Astrocyte (in vitro differentiated cells and primary cell): ENCODE results near the gene BIK.

ENCODE experiments used
- CTCF ChIP-seq: IDR thresholded peaks from 2 replicates; pipeline ENCODE4 v1.5.1; 2011; ENCODE audit warnings: low read depth, mild to moderate bottlenecking, inconsistent platforms, low read length, moderate library complexity; ENCODE audit not compliant: insufficient read depth
- EZH2 ChIP-seq: IDR thresholded peaks from 2 replicates; pipeline ENCODE4 v1.6.1; 2012; ENCODE audit warnings: mild to moderate bottlenecking, low read length, inconsistent platforms; ENCODE audit not compliant: insufficient read depth

GRCh38 chr22:43092085-43092484 lies 18.5 kb upstream of the BIK start:
- TF ChIP-seq CTCF (no peak), EZH2 (no peak)
